CD4-positive, alpha-beta T cell treated with Interleukin-15 for 1 hour (primary cell): ENCODE results near the gene ZYG11A.

Source experiments
- DNase-seq: peaks from one replicate; pipeline ENCODE4 v3.0.0-alpha.2; 2020

ZYG11A gene

DNA sequence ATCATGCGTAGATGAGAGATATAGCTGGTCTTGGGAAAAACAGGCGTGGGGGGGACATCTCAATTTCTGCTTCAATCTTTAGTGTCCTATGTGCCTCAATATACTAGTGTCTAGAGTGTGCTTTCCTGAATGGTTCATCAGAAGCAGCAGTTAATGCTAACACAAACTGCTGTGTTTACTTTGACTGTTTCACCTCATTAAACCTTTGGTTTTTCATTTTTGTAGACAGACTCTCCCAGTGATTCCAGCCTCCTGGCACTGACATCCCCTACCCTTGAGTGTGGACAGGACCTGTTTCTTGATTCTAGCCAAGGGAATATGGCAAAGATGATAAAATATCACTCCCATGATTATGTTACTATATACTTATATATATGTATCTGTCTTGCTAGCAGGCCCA is 37.6 kb downstream of the ZYG11A start:
- no peak for DNase-seq

GRCh38 chr1:52887483-52887882 is 44.9 kb downstream of the ZYG11A start:
- no peak for DNase-seq

GRCh38 chr1:52892424-52893215 is 50.1 kb downstream of the ZYG11A start:
- DNase-seq = no peak

GRCh38 chr1:52899445-52899894 is 56.9 kb downstream of the ZYG11A start:
- no peak for DNase-seq

DNA sequence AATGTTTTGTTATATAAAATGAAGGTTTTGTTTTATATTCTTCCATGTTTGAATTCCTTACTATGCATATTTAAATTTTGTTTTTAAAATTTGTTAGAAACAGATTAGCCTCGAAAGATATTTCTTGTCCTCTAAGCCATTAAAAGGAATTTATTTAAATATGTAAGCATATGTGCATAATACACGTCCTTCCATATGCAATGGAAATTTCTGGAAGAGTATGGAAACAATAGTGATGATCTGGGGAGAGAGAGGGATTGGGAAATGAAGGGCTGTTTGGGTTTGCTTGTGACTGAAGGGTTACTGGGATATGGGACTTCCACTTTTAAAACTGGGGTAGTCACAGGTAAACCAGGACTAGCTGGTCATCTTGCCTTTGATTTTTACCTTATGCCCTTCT is 57.8 kb downstream of the ZYG11A start:
- DNase-seq = no peak

- DNase-seq = no peak
These were observed 58.8 kb downstream of the ZYG11A start for GRCh38 chr1:52901384-52901783.

- DNase-seq = no peak
These were observed 61.8 kb downstream of the ZYG11A start for GRCh38 chr1:52904208-52904926.

DNA sequence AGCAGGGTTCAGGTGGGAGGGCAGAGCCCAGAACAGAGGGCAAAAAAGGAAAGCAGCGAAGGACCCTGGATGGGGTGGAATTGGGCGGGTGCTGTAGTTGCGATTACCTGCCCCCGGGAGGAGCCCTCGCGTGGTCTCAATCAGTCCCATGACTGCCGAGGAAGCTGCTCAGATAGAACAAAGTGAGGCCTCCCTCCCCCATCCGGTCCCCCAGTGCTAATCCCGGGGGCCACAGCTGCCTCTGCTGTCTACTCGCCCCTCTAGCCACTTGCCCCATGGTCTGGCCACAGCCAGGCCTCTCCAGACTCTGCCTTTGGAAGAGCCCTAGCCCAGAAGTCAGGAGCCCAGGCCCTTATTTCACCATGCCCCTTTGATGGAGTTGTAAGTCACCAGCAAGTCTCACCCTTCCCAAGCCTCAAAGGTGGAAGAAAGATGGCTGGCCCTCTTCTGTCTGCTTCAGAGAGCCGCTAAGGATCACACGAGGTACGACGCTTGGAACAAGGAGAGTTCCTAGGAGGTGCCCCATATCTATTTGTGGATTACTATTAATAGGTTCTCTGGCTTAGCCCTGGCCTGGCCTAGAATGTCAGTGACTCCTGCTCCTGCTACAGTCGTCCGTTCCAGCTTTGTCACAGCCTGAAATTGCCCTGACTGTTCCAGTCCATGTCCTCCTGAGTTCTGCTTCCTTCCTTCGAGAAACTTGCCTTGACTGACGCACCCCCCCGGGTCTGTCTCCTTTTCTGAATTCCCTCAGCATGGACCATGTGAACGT is 62.6 kb downstream of the ZYG11A start:
- no peak for DNase-seq

DNA sequence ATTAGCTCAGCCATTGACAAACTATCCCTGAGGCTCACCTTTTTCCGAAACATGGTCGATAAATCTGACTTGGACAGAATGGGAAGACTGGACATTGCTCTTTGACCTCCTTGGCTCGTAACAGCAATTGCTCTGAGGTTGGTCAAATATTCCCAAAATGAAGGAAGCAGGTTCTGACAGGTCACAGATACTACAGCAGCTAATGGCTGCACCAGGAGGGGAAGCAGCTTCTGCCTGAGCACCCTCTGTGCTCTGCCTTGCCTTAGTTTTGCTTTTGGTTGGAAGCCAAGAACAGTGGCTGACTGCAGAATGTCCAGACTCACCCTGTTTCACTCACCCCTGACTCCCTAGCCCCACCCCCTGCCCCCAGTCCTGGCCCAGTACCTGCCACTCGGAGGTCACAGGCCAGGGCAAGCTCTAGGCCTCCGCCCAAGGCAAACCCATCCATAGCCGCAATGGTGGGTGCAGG is 63.6 kb downstream of the ZYG11A start:
- no peak for DNase-seq

DNA sequence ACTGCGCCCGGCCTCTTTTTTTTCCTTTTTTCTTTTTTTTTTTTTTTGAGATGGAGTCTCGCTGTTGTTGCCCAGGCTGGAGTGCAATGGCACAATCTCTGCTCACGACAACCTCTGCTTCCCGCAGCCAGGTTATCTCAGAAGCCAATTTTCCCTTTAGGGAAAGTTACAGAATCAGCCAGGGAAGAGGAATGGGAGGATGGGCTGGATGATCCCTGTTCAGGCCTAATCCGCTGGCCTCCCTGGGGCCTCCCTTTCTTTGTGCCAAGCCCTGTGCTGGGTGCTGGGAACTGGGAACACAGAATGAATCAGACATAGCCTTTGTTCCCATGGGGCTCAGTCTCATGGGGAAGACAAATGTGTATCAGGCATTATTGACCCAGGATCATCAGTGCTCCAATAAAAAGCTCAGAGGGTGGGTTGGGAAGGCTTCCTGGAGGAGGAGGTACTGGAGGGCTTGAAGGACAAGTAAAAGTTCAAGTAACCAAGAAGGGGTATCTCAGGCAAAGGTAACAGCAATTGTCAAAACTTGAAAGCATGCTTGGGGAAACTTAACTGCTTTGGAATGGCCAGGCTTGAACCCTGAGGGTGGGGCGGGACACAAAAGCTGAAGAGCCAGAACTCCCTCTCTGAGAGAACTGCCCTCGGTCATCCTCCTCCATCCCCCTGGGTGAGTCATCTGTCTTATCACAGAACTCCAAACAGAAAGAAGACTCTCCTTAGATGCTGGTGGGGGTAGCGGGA is 64.7 kb downstream of the ZYG11A start:
- no peak for DNase-seq

- DNase-seq = no peak
These were observed 65.2 kb downstream of the ZYG11A start for GRCh38 chr1:52907812-52908153.

- DNase-seq = no peak
These were observed 69.0 kb downstream of the ZYG11A start for GRCh38 chr1:52911541-52911940.

DNA sequence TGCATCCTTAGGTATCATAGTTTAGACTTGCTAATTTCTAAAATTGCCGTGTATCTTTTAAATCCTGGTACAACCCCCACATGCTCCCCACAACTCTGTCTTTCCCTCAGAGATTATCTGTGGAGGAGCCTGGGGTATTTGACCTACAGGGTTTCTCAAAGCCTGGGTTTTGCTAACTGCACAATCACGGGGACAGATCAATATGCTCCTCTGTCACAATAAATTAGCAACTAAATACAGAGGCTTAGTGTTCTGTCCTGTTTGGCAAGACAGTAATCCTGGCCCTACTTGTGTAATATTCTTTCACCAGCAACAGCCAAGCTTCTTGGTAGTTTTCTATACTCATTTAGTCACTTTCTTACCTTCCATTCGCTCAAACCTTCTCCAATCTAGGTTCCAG is 70.5 kb downstream of the ZYG11A start:
- DNase-seq = no peak

DNA sequence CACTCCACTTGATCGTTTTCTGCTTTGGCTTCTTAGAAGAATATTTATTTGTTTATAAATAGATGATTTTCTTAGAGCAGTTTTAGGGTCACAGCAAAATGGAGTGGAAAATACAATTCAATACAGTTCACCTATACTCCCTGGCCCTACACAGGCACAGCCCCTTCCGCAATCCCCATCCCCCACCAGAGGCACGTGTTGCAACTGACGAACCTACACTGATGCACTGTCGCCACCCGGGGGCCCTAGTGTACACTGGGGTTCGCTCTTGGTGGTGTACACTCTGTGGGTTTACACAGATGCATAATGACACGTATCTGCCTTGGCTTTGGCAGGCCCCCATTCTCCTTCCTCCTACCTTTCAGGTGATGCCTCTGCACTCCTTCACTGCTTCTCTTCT is 71.0 kb downstream of the ZYG11A start:
- DNase-seq = no peak

DNA sequence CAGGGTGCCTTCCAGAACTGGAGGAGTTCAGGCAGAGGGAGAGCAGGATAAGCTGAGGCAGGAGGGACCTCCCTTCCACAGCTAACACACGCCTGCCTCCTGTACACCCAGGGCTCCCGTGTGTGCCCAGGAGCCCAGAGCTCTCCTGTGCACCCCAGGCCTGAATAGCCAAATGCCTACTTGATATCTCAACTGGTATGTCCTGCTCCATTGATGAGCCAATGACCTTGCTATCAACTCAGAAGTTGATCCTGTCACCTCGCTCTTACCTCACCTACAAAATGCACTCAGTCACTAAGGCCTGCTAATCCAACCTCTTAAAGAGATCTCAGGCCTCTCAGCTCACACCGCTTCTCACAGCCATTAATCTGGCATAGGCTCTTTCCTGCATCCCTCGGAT is 71.9 kb downstream of the ZYG11A start:
- no peak for DNase-seq

GRCh38 chr1:52915211-52915854 is 72.8 kb downstream of the ZYG11A start:
- no peak for DNase-seq

GRCh38 chr1:52915855-52916220 is 73.3 kb downstream of the ZYG11A start:
- DNase-seq = no peak

- DNase-seq = no peak
These were observed 73.8 kb downstream of the ZYG11A start for GRCh38 chr1:52916241-52916975.

DNA sequence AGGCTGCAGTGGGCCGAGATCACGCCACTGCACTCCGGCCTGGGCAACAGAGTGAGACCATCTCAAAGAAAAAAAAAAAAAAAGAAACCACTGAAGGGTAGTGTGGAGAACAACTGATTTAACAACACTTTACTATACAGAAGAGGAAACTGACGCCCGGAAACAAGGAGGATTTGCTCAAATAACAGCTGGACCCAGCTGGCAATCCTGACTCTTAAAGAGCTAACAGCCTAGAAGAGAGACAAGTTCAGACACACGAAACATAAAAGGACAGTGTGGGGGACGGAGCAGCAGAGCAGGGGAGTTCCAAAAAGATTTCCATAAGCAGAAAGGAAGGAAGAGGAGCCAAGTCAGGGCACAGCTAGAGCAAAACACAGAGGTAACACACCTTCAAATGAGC is 74.6 kb downstream of the ZYG11A start:
- DNase-seq = no peak

DNA sequence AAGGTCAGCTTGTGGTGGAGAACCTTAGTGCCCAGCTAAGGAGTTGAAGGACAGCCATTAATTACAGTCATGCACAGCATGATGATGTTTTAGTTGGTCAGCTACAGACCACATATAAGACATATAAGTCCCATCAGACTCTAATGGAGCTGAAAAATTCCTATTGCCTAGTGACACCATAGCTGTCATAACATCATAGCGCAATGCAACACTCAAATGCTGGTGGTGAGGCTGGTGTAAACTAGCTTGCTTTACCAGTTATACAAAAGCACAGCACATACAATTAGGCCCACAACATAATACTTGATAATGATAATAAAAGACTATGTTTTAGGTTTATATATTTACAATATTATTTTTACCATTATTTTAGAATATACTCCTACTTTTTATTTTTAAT is 75.0 kb downstream of the ZYG11A start:
- no peak for DNase-seq

DNA sequence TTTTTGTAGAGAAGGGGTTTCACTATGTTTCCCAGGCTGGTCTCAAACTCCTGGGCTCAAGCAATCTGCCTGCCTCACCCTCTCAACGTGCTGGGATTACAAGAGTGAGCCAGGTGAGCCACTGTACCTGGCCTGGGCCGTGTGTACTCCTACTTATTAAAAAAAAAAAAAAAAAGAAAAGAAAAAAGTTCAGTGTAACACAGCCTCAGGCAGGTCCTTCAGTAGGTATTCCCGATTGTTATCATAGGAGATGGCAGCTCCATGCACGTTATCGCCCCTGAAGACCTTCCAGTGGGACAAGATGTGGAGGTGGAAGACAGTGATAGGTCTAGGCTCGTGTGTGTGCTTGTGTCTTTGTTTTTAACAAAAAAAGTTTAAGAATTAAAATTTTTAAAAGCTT is 75.6 kb downstream of the ZYG11A start:
- no peak for DNase-seq
